ENCODE data around the gene NDFIP1.

- no peak for TF ChIP-seq CTCF (IDR thresholded peaks at IDR 0.05 in 4 of 5, conservative IDR thresholded peaks at IDR 0.05 in 1 of 5)
- TF ChIP-seq POLR2A (IDR thresholded peaks at IDR 0.05), result no peak
These were observed 12.8 kb upstream of the NDFIP1 start for GRCh38 chr5:142095651-142096330.
